NT2/D1 (cell line): Measurements from ENCODE around the gene IP6K1.

Source experiments
- SUZ12 ChIP-seq: IDR thresholded peaks from 2 replicates; pipeline ENCODE4 v1.6.1; 2011; ENCODE audit not compliant: insufficient read length, insufficient read depth; ENCODE audit errors: extremely low read depth
- YY1 ChIP-seq: IDR thresholded peaks from 2 replicates; pipeline ENCODE4 v1.6.1; 2011; ENCODE audit not compliant: insufficient read length, insufficient read depth
- ZNF274 ChIP-seq: IDR thresholded peaks from 2 replicates; pipeline ENCODE4 v1.6.1; 2011; ENCODE audit warnings: mild to moderate bottlenecking, low read depth, low read length

DNA sequence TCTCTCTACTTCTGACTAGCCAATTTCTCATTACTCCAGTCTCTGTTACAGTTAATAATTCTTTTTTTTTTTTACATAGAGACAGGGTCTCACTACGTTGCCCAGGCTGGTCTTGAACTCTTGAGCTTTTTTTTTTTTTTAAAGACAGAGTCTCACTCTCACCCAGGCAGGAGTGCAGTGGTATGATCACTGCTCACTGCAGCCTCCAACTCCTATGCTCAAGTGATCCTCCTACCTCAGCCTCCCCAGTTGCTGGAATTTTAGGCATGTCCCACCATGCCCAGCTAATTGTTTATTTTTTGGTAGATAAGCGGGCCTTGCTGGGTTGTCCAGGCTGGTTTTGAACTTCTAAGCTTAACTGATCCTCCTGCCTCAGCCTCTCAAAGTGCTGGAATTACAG is 13.6 kb downstream of the IP6K1 start:
- TF ChIP-seq SUZ12, result no peak
- TF ChIP-seq ZNF274, result no peak
- TF ChIP-seq YY1, result no peak
